Inflammatory macrophage (primary cell): ENCODE data around the gene SAA4.
"Not testable (repeated sequence)": the region's sequence is repeated elsewhere in the genome, so short reads cannot be mapped to it uniquely, and the experiment has no call there.

ENCODE experiments used
- DNase-seq, 2 donors: peaks; one replicate each; pipeline ENCODE4 v3.0.0-alpha.2; 2020 to 2022

SAA4 gene

DNA sequence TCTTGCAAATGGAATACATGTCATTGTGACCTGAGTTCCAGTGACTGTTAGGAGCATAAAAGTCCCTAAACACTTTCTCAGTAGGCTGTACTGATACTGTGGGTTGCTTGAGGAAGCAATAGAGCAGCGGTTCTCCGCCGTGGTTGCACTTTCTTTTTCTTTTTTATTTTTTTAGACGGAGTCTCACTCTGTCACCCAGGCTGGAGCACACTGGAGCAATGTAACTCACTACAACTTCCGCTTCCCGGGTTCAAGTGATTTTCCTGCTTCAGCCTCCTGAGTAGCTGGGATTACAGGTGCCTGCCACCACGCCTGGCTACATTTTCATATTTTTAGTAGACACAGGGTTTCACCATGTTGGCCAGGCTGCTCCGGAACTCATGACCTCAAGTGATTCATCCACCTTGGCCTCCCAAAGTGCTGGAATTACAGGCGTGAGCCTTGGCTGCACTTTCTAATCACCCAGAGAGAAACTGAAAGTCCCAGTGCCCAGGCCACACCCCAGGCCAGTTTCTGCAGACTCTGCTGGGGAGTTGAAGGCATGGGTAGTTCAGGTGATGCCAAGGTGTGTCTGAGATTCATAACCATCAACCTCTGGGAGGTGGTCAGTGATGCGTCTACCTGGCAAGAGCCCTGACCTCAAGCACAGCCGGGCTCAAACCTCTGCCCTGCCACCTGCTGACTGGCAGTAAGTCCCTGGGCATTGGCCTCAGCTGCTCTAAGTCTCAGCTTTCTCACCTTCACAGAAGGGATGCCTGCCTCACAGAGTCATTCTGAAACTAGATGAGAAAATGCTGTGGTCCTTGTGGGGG is 10.0 kb upstream of the SAA4 start:
- DNase-seq = peak in 1 of 2 donors; percentile 9

DNA sequence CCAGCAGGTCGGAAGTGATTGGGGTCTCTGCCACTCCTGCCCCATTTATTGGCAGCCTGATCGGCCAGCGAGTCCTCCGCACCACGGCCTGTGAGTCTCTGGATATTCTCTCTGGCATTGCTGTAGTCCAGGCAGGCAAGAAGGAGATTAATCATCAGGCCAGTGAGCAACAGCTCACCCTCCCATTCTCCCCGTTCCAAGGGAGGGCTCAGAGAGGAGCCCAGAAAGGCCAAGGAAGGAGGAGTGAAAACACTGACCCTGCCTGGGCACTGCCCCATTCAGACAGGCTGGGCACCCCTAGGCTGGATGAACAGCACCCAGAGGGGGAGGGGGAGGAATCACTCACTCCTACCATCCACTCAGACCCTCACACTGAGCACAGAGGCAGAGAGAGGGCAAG is 8.8 kb upstream of the SAA4 start:
- DNase-seq = no peak

DNA sequence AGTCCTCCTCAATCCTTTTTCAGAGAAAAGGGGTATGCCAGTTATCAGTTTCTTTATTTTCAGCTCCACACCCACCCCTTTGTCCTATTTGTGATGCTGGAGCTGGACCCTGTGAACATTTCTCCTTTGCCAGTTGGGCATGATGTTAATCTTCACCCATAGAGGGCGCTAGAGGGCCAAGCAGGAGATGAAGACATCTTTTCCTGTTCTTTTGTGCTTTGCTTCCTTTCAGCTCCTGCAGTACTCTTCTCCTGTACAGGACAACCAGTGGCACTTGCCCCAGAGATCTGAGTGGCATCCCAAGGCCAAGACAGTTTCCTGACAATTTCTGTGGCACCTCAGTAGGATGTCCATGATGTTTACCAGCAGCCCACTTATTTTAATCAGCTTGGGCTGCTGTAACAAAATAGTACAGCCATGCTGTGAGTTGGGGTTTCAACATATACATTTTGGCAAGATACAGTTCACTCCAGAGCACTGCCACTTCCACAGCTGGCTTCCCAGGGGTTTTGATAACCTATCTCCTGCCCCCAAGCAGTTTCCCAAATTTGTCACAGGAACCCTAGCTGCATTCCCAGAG is 7.3 kb upstream of the SAA4 start:
- DNase-seq = peak; percentile 73 to 74

DNA sequence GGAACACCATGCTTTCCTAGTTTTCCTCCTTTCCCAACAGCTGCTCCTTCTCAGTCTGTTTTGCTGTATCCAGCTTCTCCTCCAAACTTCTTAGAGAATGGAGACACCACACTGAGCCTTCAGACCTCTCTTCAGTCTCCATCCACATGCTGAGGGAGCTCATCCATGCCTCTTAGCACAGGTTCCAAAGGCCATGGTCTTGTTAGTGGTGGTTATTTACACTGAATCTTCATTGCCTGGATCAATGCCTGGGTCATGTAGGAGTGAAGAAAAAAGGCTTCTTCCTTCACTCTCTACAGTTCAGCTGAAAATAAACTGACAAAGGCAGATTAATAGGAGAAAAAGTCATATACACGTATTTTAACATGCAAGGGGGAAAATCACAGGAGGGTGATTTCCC is 3.1 kb upstream of the SAA4 start:
- DNase-seq = no peak

GRCh38 chr11:18235394-18236334 is 938 bp downstream of the SAA4 start:
- DNase-seq = no peak

DNA sequence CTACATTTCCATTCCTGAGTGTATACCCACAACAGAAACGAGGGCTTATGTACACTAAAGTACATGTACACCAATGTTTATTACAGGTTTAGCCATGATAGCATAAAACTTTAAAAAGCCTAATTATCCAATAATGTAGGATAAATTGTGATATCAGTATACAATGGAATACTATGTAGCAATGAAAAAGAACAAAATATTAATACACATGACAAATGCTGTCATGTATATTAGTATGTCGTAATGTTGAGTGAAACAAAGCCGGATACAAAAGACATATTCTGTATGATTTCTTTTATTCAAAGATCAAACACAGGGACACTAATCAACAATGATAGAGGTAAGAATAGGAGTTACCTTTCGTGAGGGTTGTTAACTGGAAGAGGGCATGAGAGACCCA is 2.7 kb downstream of the SAA4 start:
- no peak for DNase-seq

- no peak for DNase-seq
Measured at GRCh38 chr11:18230859-18231258, 5.7 kb downstream of the SAA4 start.

GRCh38 chr11:18229501-18229900 is 7.1 kb downstream of the SAA4 start:
- no peak for DNase-seq

DNA sequence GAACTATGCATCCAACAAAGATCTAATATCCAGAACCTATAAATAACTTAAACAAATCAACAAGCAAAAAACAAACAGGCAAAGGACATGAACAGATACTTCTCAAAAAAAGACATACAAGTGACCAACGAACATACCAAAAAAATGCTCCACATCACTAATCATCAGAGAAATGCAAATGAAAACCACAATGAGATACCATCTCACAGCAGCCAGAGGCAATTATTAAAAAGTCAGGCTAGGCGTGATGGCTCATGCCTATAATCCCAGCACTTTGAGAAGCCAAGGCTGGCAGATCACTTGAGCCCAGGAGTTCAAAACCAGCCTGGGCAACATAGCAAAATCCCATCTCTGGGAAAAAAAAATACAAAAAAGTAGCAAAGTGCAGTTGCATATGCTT is 10.7 kb downstream of the SAA4 start:
- no peak for DNase-seq

DNA sequence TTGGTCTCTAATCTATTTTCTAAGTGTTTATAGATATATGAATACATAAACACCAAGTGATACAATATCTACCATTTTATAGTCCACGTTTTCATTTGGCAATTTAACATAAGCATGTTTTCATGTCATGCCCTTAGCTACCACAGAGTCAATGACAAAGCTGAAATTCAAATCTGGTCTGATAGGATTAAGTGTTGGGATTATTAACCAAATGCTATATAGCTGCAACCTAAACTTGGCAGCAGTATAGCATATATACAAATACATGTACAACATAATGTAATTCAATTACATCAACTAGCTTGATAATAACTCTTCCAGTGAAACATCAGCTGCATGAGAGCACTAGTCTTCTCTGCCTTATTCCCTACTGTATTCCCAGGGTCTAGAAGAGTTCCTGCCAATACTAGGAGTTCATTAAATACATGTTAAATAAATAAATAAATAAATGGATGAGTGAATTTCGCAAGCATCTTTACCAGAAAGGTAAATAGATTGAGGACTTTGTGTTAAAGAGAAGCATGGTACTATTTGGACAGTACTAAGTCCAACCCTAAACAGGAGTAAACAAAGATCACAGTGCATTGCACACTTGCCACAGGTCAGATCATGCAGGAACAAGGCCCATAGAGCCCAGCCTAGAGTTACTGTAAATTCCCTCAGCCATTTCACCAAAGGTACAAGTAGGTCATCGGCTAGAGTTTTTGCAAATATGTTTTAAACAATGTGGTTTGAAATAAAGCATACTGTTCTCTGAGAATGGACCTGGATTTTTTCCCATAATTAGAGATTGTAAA is 12.8 kb downstream of the SAA4 start:
- no peak for DNase-seq

- no peak for DNase-seq
Measured at GRCh38 chr11:18222814-18223421, 13.7 kb downstream of the SAA4 start.

- DNase-seq = no peak
Measured at GRCh38 chr11:18221274-18221876, 15.2 kb downstream of the SAA4 start.

DNA sequence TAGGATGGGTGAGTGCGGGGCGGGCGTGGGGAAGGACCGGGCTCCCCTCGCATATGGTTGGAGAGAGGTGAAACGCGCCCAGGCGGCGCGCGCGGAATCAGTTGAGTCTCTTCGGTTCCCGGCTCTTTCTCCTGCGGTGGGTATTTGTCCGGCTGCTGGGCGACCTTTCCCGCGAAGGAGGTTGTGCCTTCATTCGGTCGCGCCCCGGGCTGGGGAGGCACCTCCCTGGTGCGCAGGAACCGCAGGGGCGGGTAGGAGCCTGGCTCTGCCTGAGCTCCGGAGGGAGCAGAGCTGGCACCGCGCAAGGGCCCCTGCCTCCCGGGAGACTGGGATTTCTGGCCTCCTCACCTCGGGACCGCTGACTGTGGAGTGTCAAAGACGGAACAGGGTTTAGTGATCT is 27.5 kb downstream of the SAA4 start:
- no peak for DNase-seq

- no peak for DNase-seq
Measured at GRCh38 chr11:18204771-18205170, 31.8 kb downstream of the SAA4 start.

GRCh38 chr11:18204220-18204619 is 32.4 kb downstream of the SAA4 start:
- DNase-seq = no peak

DNA sequence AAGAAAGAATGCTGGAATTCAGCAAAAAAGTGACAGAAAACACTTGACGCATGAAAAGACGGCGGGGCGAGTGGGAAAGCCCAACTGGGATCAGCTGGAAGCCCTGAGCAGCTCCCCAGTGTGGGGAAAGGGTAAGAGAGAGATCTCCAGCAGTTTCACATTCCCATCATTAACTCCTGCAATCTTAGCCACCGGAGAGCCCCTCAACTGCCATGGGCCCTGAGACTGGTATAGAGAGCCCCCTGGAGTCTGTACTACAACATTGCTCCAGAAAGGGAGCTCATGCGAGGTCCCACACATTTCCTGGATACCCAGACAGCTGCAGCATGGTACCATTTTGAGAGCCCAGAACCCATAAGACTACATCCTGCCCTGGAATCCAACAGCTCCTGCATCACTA is 32.9 kb downstream of the SAA4 start:
- peak in 1 of 2 donors; percentile 8 for DNase-seq

DNA sequence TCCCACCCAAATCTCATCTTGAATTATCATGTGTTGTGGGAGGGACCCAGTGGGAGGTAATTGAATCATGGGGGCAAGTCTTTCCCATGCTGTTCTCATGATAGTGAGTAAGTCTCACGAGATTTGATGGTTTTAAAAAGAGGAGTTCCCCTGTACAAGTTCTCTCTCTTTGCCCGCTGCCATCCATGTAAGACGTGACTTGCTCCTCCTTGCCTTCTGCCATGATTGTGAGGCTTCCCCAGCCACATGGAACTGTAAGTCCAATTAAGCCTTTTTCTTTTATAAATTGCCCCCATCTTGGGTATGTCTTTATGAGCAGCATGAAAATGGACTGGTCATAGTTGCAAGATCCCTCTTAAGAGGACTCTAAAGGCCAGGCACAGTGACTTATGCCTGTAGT is 38.9 kb downstream of the SAA4 start:
- DNase-seq = not testable (repeated sequence)

GRCh38 chr11:18196532-18196931 is 40.1 kb downstream of the SAA4 start:
- DNase-seq = no peak

DNA sequence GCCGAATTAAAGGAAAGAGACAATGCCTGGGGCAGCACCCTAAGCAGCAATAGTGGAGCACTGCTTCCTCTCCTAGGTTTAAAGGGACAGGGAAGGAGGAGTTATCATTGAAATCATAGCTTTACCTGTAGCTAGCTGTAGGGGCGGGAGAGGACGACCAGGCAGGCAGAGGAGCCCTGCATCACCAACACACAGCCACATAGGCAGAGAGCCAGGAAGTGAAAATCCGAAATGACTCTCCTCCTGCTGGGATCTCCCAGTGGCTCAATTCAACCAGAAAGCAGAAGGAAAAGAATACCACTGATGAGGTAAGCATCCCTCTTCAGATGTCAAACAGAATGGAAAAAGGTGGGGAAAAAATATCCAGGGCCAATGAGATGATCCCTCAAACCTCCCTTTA is 43.6 kb downstream of the SAA4 start:
- DNase-seq = peak in 1 of 2 donors; percentile 29

GRCh38 chr11:18191376-18191775 is 45.2 kb downstream of the SAA4 start:
- peak; percentile 13 to 37 for DNase-seq

DNA sequence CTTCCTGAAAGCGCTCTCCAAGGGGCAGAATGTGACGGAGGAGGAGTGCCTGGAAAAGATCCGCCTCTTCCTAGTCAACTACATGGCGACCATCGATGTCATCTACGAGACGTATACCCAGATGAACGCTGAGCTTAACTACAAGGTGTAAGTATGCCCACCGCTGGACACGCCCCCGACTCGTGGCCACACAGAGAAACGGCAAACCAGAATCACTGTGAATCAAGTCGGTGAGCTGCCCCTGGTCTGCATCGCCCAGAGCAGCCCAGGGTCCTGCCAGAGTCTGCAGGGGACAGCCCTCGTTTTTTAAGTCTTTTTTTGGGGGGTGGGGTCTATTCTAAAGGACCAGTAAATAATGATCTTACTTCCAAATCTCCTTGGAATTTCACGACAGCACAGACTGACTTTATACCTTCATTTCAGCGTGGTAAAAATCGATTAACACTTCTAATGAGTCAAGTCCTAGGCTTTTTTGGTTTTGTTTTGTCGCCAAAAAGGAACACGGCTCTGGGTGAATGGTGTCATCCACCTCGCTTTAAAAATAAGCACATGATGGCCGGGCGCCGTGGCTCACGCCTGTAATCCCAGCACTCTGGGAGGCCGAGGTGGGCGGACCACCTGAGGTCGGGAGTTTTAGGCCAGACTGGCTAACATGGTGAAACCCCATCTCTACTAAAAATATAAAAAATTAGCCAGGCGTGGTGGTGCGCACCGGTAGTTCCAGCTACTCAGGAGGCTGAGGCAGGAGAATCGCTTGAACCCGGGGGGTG is 46.9 kb downstream of the SAA4 start:
- not testable (repeated sequence) for DNase-seq
